ENCODE data around the gene CCDC190.

GRCh38 chr1:162829268-162829667 lies 31.7 kb downstream of the CCDC190 start:
- TF ChIP-seq, protein P1, sequence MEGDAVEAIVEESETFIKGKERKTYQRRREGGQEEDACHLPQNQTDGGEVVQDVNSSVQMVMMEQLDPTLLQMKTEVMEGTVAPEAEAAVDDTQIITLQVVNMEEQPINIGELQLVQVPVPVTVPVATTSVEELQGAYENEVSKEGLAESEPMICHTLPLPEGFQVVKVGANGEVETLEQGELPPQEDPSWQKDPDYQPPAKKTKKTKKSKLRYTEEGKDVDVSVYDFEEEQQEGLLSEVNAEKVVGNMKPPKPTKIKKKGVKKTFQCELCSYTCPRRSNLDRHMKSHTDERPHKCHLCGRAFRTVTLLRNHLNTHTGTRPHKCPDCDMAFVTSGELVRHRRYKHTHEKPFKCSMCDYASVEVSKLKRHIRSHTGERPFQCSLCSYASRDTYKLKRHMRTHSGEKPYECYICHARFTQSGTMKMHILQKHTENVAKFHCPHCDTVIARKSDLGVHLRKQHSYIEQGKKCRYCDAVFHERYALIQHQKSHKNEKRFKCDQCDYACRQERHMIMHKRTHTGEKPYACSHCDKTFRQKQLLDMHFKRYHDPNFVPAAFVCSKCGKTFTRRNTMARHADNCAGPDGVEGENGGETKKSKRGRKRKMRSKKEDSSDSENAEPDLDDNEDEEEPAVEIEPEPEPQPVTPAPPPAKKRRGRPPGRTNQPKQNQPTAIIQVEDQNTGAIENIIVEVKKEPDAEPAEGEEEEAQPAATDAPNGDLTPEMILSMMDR (IDR thresholded peaks at IDR 0.05; ENCODE audit: insufficient read depth, low read length, poor library complexity, severe bottlenecking), result no peak
- no peak for TF ChIP-seq EZH2phosphoT487 (conservative IDR thresholded peaks at IDR 0.05; ENCODE audit: low read length)

All from SU-DHL-6 (cell line).